NK-92 treated with Interleukin-12 subunit alpha and Interleukin-12 subunit beta, amount 100 ng/mL, for 24 hours (cell line): ENCODE results near the gene RDH14.

ENCODE experiments used
- DNase-seq: peaks from one replicate; lab custom pipeline; 2025; lab: John Stamatoyannopoulos, UW

Gene RDH14

DNA sequence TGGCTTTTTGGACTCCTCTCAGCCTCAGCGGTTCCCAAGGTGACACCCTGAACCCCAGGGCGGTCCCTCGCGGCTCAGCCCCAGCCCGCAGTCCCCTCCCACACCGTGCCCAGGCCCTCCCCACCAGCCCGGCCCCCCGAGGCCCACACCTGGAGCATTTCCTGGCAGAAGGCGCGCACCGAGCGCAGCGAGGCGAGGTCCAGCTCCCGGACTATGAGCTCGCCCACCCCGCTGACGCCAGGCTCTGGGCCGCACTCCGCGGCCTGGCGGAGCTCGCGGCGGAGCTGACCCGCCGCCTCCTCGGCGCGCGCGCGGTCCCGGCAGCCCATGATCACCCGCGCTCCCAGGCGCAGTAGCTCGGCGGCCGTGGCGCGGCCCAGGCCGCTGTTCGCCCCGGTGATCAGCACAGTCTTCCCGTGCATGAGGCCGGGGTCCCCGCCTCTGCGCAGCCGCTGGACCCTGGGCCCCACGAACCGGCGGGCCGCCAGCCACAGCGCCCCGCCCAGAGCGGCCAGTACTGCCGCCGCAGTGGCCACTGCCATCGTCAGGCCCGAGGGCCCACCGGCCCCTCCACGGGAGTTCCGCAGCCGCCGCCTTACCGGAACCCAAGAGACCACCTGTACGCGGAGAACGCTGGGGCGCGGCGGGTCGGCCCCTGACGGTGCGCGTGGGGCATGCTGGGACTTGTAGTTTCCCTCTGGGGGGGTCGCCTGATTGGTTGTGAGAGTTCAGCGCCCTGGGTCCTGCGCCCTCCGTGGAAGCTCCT is at the start of gene RDH14:
TSS of gene RDH14 (minus strand) at position 623 of the 766 bp plus-strand sequence. CDS start at position 542, 81 bp downstream.
- peak; percentile 84 for DNase-seq

DNA sequence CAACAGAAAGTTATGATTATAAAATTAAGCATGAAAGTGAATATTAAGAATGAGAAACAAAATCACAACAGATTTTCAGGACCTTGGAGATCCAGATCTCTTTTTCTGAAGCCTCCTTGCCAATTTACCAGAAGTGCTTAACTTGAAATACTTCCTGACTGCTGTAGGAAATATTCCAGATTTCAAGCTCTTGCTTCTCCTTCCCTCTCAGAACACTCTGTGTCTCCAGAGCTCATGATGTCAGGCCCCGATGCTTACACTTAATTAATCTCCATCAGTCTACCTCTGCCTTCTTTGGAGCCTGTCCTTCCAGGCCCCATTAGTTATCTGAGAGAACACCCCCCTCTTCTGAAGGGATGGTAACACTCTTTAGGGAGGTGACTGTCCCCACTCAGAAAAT is 49.6 kb upstream of the RDH14 start:
- no peak for DNase-seq

- no peak for DNase-seq
Measured at GRCh38 chr2:18605115-18605514, 44.7 kb upstream of the RDH14 start.

DNA sequence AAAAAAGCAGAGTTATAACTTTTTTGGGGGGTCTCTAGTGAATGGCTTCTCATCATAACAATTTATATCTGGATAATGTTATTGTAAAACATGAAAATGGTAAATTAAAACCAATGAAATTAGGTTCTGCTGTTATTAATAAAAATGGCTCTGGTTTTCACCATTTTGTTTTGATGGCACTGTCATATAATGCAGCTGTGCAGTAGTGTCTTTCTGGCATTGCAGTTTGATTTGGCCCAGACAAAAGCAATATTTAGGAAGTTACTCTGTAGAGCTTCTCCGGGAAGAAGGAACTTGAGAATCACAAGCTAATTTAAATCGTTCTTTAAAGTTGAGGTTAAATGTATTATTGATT is 44.1 kb upstream of the RDH14 start:
- no peak for DNase-seq

GRCh38 chr2:18603854-18604530 is 43.5 kb upstream of the RDH14 start:
- no peak for DNase-seq

- no peak for DNase-seq
Measured at GRCh38 chr2:18602298-18602697, 41.8 kb upstream of the RDH14 start.

DNA sequence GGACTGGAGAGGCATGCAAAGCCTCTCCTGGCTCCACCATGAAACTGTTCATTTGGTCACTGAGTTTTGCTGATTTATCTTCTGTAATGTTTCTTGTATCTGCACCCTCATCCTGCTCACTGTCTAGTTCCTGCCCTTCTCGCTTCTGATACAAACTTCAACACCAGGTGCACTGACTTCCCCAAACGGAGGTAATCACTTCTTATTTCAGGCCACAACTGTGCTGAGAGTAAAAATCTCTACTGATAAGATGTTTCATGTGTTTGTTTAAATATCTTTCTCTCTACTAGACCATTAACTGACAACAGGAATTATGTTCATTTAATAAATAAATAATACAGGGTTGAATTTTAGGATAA is 39.8 kb upstream of the RDH14 start:
- DNase-seq: no peak

DNA sequence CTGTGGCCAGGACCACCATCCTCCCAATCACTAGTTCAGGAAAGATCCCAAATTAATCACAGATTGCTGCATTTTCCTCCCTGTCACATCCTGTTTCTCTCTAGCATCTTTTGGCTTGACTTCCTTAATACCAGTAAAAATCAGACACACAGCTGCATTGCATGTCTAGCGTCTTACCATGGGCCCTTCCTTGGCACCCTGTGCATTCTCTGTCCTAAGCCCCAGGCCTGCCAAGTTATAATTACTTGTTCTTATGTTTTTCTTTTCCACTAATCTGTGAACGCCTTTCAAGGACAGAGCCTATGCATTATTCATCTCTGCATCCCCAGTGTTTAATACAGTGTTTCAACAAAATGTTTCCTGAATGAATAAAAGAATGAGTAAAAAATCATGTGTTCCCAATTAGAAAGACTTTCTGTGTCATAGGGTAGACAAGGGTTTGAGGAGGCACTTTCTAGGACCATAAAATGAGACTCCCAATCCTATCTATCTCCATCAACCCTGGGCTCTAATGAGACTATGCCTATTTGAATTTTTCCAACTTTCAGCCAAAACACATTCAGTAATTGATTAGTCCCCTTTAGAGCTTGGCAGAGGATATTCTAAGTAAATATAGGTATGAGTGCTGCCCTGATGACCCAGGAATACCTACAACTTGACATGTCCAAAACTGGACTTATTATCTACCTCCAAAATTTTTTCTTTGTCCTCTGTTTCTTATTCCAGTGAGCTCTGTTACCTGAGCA is 39.2 kb upstream of the RDH14 start:
- no peak for DNase-seq

- no peak for DNase-seq
Measured at GRCh38 chr2:18598848-18599484, 38.5 kb upstream of the RDH14 start.

DNA sequence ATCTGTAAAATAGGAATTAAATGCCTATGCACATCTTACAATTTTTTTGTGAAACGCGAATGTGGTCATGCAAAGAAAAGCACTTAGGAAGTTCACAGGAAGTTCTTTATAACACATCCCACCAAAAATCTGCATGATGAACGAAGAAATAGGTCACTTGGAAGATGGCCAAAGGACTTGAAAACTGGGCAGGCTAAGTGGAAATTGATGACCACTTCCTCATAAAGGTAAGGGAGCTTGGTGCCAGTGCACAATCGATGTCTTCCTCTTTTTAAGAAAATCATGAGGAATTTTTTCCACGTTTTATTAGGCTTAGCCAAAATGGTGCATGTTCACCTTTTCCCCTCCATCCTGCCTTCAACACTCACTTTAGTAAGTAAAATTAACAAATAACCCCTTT is 37.2 kb upstream of the RDH14 start:
- DNase-seq: no peak

DNA sequence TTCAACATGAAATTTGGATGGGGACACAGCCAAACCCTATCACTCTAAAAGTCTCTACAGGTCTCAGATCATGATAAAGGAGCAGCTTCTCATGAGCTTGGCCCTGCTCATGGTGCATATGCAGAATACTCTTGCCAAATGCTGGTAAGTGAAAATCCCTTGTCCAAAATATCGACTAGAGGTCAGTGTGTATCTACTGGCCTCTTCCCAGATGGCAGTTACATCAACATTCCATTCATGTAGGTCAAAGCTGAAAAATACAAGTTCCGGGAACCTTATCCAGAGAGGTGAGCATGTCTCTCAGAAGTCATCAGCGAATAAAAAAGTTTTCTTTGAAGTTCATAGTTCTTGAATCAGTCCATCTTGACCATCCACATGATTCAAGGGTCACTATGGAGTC is 36.5 kb upstream of the RDH14 start:
- no peak for DNase-seq

DNA sequence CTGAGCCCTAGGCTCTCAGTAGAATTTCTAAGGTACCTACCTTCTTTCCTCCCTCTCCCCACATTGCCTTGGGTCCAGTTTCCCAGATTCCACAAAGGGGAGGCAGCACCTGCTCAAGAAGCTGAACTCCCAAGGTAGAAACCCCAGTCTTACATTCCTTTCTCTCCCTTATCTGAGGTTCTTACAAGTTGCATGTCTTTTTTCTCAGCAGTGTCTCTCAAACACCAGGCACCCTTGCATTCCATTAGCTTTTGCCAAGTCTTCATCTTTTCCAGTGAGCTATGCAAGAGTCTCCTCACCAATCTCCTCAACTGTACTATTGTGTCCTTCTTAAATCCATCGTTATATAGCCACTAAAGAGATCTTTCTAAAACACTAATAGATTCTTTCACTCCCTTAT is 33.0 kb upstream of the RDH14 start:
- DNase-seq: no peak

GRCh38 chr2:18592372-18592771 is 31.9 kb upstream of the RDH14 start:
- no peak for DNase-seq

DNA sequence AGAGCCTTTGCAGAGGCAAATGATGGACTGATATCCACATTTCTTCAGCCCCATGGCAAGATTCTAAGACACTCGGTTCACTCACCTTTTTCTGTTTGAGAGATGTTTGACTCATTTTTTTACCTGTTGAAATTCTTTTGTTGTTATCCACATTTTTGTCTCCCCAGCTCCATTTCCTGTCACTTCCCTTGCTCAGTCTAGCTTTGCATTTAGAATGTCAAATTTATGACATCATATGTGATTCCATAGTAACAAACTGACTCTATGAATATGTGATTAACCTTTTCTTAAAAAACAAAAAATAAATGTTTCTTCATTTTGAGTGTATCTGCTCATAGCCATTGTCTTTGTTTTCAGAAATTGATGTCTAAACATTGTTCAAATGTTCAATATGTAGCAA is 28.9 kb upstream of the RDH14 start, which contains the start of gene NT5C1B:
TSS of gene NT5C1B (minus strand) at position 216 of the 400 bp plus-strand sequence. CDS start at position 115, 101 bp downstream.
- no peak for DNase-seq

GRCh38 chr2:18588802-18589201 is 28.3 kb upstream of the RDH14 start:
- DNase-seq: no peak

DNA sequence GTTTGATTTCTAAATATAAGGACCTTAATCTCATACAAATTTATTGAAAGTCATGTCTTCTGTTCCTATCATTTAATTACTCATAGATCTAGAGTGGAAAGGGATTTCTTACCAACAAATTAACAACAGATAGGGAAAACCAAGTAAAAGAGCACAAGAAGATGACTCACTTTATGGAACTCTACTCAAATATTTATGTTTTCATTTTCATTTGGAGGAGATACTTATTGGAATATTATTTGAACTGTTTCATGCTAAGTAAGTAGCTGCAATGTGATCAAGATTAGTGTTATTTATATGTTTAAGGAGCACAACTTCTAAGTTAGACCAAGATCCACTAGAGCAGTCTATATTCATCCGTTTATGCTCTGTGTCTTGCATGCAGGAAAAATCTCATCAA is 27.6 kb upstream of the RDH14 start:
- DNase-seq: no peak

- DNase-seq: no peak
Measured at GRCh38 chr2:18585526-18585925, 25.1 kb upstream of the RDH14 start.

- DNase-seq: no peak
Measured at GRCh38 chr2:18584608-18584954, 24.1 kb upstream of the RDH14 start.

DNA sequence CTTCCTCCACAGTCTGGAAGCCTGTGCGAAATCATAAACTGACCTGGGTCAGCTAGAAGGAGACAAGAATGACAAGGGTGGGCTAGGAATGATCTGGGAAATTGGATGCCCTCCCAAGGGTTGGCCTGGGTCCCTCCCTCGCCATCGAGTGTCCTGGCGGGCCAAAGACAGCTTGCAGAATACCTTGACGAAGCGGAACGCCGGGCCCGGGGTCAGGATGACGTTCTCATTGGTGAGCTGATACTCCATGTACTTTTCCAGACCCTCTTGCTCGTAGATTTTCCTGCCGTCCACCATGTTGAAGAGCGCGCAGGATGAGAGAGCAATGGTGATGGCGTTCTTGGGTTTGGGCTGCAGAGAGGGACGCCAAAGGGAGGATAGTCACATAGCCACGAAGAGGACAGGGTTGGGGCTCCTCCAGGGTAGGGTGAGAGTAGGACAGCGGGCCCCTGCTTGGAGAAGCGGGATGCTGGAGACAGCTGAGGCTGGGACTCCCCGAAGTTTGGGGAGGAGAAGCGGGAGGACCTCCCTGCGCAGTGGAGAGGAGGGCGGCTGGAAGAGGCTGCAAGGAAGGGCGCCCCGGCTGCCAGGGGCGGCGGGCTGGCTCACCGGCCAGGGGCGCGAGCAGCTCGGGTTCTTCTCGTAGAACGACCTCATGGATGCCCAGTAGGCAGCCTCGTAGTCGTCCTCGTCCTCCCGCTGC is 23.6 kb upstream of the RDH14 start:
- DNase-seq: no peak

DNA sequence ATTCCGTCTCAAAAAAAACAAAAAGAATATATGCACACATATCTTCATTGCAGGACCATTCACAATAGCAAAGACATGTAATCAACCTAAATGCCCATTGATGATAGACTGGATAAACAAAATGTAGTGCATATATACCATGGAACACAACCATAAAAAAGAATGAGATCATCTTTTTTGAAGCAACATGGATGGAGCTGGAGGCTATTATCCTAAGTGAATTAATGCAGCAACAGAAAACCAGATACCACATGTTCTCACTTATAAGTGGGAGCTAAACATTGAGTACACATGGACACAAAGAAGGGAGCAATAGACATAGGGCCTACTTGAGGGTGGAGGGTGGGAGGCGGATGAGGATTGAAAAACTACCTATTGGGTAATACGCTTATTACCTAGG is 20.2 kb upstream of the RDH14 start:
- DNase-seq: no peak

DNA sequence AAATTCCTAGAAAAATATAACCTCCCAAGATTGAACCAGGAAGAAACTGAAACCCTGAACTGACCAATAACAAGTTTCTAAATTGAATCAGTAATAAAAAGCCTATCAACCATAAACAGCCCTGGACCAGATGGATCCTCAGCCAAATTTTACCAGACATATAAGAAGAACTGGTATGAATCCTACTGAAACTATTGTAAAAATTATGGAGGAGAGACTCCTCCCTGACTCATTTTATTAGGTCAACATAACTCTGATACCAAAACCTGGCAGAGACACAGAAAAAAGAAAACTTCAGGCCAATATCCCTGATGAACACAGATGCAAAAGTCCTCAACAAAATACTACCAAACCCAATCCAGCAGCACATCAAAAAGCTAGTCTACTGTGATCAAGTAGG is 17.6 kb upstream of the RDH14 start:
- DNase-seq: no peak

DNA sequence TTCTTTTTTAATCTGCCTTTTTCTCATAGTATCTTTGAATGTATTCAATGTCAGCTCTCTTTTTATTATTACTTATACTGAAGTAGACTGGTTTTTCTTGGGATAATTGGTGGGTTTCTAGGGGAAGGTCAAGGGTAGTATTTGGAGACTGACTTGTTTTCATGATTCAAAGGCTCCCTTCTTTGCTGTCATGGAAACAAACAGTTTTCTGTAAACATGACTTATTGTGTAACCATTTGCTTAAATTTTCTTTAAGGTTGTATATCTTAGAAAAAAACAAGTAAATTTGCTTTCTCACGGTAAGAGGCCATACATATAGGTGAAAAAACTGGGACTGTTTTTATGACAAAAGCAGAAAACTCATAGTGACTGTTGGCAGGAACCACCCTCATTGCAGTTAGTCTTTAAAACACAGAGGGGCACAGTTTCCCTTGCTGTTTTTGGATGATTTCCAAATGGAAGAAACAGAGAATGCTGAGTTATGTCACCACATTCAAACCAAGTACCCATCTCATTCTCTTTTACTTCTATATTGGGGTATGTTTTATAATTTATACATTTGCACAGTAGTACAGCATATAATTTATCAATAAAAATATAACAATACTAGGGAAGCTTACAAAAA is 5.8 kb upstream of the RDH14 start:
- no peak for DNase-seq
